Activated B cell treated with CpG ODN at 0.5 μM for 24 hours (primary cell): ENCODE measurements around the gene MICALL1. TPM values are rescaled to one million over a fixed set of nuclear protein-coding genes. Genes with fewer than 3 reads are reported as not detected.

Experiments used
- ATAC-seq: fragments of 200-7000 bp; cut with Tn5 transposase; one replicate; pipeline ENCODE4 v1.10.0; 2021; ENCODE audit warnings: low read depth, mild to moderate bottlenecking, moderate library complexity
- CTCF ChIA-PET: fragments of 350-600 bp; sonication (Branson Sonifier 250); formaldehyde crosslinking; loops from one replicate; lab custom pipeline; 2021; ENCODE audit warnings: antibody characterized with exemption; lab: Charles Lee
- POLR2A ChIA-PET: fragments of 350-600 bp; sonication (Branson Sonifier 250); formaldehyde crosslinking; loops from one replicate; lab custom pipeline; 2021; ENCODE audit warnings: antibody characterized with exemption; lab: Charles Lee
- DNase-seq: peaks from one replicate; pipeline ENCODE4 v3.0.0; 2022
- H3K27ac Mint-ChIP-seq: one replicate; pipeline ENCODE4 v1.8.0; 2020; ENCODE audit warnings: mixed read lengths
- H3K27me3 Mint-ChIP-seq: one replicate; pipeline ENCODE4 v1.8.0; 2021; ENCODE audit warnings: mixed read lengths
- H3K36me3 Mint-ChIP-seq: one replicate; pipeline ENCODE4 v1.8.0; 2021; ENCODE audit warnings: low read depth, mixed read lengths
- H3K4me1 Mint-ChIP-seq: one replicate; pipeline ENCODE4 v1.8.0; 2021; ENCODE audit warnings: mixed read lengths
- H3K4me3 Mint-ChIP-seq: one replicate; pipeline ENCODE4 v1.8.0; 2020; ENCODE audit warnings: mild to moderate bottlenecking, mixed read lengths
- H3K9me3 Mint-ChIP-seq: one replicate; pipeline ENCODE4 v1.8.0; 2020; ENCODE audit warnings: mixed read lengths
- intact Hi-C: fragments of 100-400 bp; cut with micrococcal nuclease; formaldehyde crosslinking; loops from one replicate; pipeline ENCODE4 v1.15.1; 2024
- total RNA-seq: library from RNA; stranded (reverse); gene quantifications from 2 replicates; pipeline ENCODE4 v1.2.3, GENCODE V29; 2022
- TF ChIP-seq, protein P1 (sequence below): fragments of 200-600 bp; IDR thresholded peaks from one replicate; pipeline ENCODE4 v1.8.0; 2022; ENCODE audit warnings: antibody characterized with exemption, mild to moderate bottlenecking

The MICALL1 gene
- total RNA-seq, 1 donor from 2014 or later, result 27.6 TPM

DNA sequence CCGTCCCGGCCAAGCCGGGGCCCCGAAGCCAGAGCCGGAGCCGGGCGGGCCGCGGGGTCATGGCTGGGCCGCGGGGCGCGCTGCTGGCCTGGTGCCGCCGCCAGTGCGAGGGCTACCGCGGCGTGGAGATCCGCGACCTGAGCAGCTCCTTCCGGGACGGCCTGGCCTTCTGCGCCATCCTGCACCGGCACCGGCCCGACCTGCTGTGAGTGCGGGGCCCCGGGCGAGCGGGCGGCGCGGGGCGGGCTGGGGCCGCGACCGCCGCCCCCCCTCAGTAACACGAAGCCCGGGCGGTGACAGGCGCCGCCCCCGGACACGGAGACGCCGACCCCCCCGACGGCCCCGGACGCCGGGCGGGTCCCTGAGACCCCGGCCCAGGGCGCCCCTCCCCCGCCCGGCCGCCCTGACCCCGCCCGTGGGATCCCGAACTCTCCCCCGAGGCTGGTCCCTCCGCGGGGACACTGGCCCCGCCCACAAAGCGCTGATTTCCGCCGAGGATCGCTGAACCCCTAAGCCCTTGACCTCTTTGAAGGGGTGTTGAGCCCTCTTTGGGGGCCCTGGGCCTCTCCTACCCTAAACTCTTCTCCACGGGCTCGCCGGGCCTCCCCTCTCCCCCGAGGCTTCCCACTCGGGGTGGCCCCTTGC, 389 bp downstream of the MICALL1 start:
- H3K4me3 Mint-ChIP-seq, result peak overlapping the region; percentile 81
- intact Hi-C loops, result loop anchor here (1.0 kb wide), 3 partner anchors 28 to 62 kb away; partner anchors contain the start of gene ANKRD54
- H3K36me3 Mint-ChIP-seq, result peaks cover 2% of the 10 kb centered on the region
- ATAC-seq (peak; percentile 11), DNase-seq (peak; percentile 43)
- POLR2A ChIA-PET, result interaction anchor here (0.9 to 1.8 kb wide), 4 partner anchors 9 to 62 kb away, joined by 4 to 6 read pairs (median 5); partner anchors contain the start of gene ANKRD54
- H3K9me3 Mint-ChIP-seq, result no peaks in the 10 kb centered on the region
- H3K27me3 Mint-ChIP-seq, result no peaks in the 10 kb centered on the region
- H3K27ac Mint-ChIP-seq, result peak overlapping the region; percentile 70
- H3K4me1 Mint-ChIP-seq, result peaks cover 22% of the 10 kb centered on the region
- TF ChIP-seq, protein P1, sequence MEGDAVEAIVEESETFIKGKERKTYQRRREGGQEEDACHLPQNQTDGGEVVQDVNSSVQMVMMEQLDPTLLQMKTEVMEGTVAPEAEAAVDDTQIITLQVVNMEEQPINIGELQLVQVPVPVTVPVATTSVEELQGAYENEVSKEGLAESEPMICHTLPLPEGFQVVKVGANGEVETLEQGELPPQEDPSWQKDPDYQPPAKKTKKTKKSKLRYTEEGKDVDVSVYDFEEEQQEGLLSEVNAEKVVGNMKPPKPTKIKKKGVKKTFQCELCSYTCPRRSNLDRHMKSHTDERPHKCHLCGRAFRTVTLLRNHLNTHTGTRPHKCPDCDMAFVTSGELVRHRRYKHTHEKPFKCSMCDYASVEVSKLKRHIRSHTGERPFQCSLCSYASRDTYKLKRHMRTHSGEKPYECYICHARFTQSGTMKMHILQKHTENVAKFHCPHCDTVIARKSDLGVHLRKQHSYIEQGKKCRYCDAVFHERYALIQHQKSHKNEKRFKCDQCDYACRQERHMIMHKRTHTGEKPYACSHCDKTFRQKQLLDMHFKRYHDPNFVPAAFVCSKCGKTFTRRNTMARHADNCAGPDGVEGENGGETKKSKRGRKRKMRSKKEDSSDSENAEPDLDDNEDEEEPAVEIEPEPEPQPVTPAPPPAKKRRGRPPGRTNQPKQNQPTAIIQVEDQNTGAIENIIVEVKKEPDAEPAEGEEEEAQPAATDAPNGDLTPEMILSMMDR, result no peak
- CTCF ChIA-PET, result interaction anchor here (0.9 to 1.7 kb wide), 8 partner anchors 9 to 61 kb away, joined by 3 to 10 read pairs (median 6); no protein-coding TSS in a partner anchor

DNA sequence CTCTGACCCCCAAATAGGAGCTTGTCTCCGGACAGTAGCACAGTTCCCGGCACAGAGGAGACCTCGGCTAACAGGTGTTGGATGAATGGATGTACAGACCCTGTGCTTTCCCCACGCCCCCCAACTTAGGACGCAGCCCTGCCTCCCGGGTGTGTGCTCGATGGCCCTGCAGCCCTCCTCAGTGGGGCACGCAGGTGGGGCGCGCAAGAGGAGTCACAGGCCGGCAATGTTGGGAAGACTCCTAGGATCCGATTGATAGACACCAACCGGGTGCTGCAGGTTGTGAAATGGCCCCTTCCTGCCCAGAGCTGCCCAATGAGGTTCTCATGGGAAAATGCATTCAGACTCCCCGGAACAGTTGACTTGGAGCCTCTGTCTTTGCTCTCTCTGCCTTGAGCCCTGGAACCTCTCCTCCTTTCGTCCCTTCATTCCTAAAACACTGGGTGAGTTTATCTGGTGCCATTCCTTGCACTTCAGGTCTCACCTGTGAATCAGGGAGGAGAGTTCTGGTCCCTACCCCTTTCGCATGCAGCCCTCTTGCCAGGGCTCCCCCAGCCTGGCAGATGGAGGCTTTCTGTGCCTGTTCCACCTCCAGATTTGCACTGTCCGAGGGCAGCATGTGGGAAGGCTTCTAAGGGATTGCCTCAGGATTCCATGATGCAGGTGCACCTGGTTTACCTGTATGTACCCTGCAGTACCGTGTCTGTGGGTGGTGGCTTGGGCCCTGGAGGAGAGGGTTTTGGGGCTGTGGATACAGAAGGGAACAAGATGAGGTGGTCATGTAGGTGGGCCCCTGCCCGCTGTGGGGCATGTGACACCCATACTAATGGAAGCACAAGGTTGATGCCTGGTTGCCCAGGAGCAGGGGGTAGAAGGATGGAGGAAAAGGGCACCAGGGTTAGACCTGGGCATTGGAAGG, 1.2 kb downstream of the MICALL1 start:
- ChIA-PET CTCF (no interaction called here), POLR2A (interaction anchor here (0.6 to 1.0 kb wide), 2 partner anchors 9 to 47 kb away, joined by 7 to 8 read pairs; no protein-coding TSS in a partner anchor)
- no peaks in the 10 kb centered on the region for H3K27me3 Mint-ChIP-seq
- peak overlapping the region; percentile 81 for H3K4me3 Mint-ChIP-seq
- intact Hi-C loops, result no loop called here
- no peak for ATAC-seq
- no peak for DNase-seq
- peaks cover 6% of the 10 kb centered on the region for H3K36me3 Mint-ChIP-seq
- H3K4me1 Mint-ChIP-seq, result peaks cover 22% of the 10 kb centered on the region
- H3K9me3 Mint-ChIP-seq, result no peaks in the 10 kb centered on the region
- peak overlapping the region; percentile 70 for H3K27ac Mint-ChIP-seq
- TF ChIP-seq, protein P1, result no peak

DNA sequence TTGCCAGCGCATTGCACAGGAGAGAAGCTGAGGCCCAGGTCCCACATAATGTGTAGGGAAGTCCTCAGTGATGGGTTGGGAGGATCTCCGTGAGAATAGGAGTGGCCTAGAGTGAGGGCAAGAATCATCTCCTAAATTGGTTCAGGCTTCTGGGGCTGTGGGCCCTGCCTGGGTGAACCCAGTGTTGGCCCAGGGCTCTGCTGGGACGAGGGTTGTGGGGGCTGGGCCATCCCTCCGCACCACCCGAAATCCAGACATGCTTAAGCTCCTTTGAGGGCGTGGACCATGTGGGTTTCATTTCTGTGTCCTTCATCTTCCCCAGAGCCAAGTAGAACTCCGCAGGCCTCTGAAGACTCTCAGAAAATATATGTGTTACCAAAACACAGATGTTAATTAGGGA, 3.7 kb downstream of the MICALL1 start:
- H3K4me3 Mint-ChIP-seq, result no peak overlapping the region
- ChIA-PET POLR2A (no interaction called here), CTCF (no interaction called here)
- ATAC-seq, result no peak
- TF ChIP-seq, protein P1, result no peak
- no peak overlapping the region for H3K27ac Mint-ChIP-seq
- H3K4me1 Mint-ChIP-seq, result peaks cover 21% of the 10 kb centered on the region
- intact Hi-C loops, result no loop called here
- H3K27me3 Mint-ChIP-seq, result no peaks in the 10 kb centered on the region
- DNase-seq, result no peak
- no peaks in the 10 kb centered on the region for H3K9me3 Mint-ChIP-seq
- H3K36me3 Mint-ChIP-seq, result peaks cover 18% of the 10 kb centered on the region

DNA sequence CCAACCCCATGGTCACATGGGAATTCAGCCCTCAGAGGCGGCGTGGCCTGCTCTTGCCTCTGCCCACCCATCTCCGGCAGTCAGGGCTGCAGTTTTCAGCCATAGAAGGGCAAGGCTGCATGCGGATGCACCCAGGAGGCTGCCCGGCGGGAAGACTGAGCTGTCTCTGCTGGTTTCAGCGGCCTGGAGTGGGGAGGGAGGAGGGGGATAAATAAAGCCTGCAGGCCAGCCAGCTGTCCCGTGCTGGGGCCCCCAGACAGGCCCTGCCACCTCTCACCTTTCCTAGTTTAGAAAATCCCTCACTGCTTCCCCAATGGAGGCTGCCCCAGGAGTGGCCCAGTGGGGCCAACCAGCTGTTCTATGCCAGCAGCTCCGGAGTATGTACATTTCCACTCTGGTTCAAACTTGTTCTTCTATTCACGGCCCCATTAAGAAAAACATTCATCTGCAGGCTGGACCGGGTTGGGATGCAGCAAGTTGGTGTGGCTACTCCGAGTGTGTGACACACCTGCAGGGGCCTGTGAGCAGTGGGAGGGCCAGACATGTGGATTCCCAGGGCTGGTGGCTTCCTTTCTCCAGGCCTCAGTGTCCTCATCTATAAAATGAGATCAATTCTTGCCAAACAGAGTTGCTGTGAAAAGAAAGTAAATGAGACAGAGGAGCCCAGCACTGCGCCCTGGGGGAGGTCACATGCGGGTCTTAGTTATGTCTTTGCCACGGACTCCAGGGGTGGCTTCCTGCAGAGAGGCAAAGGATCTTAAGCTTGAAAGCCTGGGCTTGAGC, 5.0 kb downstream of the MICALL1 start:
- CTCF ChIA-PET, result interaction anchor here (1.3 kb wide), 1 partner anchor 13 kb away, joined by 3 read pairs; no protein-coding TSS in a partner anchor
- peaks cover 20% of the 10 kb centered on the region for H3K36me3 Mint-ChIP-seq
- TF ChIP-seq, protein P1, result no peak
- H3K27me3 Mint-ChIP-seq, result no peaks in the 10 kb centered on the region
- POLR2A ChIA-PET, result no interaction called here
- intact Hi-C loops, result no loop called here
- no peak overlapping the region for H3K4me3 Mint-ChIP-seq
- DNase-seq (no peak), ATAC-seq (no peak)
- no peak overlapping the region for H3K27ac Mint-ChIP-seq
- H3K9me3 Mint-ChIP-seq, result no peaks in the 10 kb centered on the region
- peaks cover 13% of the 10 kb centered on the region for H3K4me1 Mint-ChIP-seq
